ENCODE data around the gene MAP7.

The MAP7 gene

DNA sequence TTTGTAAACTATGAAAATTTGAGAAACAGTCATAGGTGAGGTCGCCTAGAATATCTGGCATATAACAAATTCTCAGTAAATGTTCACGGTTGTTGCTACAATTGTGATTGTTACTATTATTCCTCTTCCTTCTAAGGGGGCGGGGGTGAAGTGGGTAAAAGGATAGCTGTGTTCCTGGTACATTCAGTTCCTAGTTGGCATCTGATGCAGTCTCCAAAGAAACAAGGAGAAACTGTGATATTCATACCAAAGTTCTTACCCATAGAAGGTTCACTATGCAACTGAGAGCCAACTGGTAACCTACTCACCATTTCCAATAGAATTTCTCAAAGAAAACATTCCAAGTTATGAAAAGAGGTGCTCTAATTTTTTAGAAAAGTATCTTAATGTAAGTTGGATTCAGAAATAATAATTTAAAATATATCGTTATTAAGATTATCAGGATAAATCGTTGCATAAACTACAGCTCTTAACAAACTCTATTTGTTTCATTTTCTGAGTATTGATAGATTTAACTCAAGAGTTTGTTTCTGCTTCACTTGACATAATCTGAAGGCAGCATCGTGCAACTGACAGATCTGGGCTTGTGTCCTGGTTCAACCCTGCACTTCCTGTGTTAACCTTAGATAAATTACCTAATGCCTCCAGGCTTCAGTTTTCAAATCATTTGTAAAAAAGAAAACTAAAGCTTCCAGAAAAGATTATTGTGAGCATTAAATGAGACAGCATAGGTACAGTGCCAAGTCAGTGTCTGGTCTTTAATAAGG lies 13.3 kb upstream of the MAP7 start:
- DNase-seq: no peak

DNA sequence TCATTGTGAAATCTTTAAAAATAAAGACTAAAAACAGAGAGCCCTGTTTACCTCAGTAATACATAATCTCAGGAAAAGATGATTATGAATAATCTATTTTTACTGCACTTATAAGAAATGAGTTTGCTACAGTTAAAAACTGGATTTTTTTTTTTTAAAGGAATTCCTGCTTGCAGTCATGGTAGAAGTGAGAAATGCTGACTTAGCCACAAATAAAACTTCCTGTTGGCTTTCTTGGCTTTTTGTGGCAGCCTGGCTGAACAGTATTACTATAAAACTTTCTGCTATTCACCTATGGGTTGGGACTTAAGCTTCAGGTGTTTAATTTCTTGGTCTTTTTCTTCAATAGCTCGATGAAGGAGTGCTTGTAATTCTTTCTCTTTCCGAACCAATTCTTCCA lies 12.0 kb upstream of the MAP7 start:
- no peak for DNase-seq

DNA sequence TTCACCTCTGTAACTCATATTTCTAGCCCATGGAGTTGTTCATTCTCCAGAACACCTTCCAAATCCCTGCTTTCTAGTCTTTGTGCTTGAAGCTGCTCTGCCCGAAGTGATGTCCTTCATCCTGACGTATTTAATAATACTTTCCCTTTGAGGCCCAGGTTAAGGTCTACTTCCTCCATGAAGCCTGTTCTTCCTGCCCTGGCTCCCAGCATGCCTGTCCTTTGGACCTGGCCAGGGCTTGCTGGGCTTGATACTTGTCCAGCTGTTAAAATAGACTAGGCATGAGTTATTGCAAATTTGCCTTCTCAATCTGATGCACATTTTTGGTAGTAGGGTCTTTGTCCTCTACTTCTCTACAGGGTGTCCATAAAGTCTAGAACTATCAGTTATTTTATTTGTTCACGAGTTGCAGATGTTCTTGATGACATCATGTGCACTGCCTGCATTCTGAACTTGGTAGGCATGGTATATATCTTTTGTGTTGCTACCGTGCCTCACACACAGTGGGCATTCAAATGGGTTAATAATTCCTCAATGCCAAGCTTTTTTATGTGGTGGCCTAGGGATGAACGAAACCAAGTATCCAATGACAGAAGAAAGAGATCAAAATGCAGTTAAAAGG lies 3.1 kb upstream of the MAP7 start:
- no peak for DNase-seq

DNA sequence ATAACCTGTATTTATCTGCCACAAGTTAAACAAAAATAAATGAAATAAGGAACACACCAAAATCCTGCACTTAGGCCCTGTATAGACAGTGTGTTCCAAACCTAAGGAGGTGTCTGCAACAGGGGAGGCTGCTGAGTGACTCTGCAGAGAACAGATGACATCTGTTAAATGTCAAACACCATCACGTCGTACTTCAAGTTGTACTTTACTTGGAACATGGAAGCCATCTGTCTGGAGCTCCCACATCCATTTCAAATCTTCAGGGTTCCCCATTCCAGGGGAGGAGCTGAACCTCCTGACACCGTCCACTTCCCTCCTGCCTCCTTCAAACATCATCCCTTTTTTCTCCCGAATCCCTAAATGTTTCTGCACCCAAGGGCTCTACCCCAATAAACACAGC lies 1.8 kb upstream of the MAP7 start:
- DNase-seq: no peak

DNA sequence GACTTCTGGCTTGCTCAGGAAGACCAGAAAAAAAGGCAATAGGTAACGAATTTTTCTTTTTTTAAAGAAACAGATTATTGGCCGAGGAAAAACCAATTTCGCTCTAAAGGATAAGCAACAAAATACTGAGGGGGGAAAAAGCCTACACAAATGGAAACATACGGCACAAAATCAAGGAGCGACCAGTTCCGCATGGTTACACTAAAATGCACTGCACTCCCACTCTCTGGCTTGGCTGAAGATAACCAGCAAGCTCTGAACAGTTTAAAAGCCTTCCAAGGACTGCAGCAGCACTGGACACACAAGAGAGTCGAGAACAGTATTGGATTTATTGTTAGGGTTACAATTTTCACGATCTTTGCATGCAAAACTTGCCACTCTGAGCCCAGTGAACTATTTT lies 881 bp upstream of the MAP7 start:
- no peak for DNase-seq

DNA sequence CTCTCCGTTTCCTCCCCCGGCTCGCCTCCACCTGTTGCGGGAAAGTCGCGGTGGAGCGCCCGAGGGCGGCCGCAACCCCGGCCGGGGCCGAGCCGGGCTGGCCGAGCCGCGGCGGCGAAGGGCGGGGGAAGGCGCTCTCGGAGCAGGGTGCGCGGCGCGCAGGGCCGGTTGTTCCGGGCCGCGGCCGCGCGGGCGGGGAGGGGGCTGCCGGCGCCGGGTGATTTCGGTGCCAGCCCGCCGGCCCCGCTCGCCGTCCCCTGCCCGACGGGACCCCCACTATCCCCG lies 235 bp downstream of the MAP7 start:
- DNase-seq: peak; percentile 19

DNA sequence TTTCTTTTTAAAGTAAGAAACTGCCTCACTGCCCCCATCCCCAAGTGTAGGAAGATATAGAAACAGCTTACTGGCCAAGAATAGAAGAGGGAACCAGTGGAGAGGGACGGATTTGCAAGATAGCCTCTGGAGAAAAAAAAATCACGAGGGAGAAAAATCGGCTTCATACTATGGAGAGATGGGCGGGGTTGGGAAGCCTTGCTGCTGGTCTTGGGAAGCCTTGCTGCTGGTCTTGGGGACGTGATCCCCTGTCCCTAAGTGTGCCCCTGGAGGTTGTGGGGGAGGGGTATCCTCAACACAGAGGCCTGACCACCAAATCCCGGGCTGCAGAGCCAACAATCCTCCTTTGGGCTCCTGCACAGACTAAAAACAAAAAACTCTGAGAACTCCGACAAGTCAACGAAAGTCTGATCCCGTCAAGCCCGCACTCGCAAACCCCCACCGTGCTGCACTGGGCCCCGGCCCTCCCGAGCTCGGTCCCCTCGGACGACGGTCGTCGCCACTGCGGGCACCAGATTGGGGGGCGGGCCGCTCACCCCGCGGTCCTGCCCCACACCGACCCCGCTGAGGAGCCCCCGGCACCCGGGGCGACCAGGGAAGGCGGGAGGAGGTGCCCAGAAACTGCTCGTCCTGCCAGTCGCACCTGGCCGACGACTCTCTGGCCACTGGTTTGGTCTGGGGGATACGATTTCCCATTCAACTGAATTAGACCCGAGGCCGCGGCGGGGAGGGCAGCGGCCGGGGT lies 750 bp downstream of the MAP7 start:
- no peak for DNase-seq

DNA sequence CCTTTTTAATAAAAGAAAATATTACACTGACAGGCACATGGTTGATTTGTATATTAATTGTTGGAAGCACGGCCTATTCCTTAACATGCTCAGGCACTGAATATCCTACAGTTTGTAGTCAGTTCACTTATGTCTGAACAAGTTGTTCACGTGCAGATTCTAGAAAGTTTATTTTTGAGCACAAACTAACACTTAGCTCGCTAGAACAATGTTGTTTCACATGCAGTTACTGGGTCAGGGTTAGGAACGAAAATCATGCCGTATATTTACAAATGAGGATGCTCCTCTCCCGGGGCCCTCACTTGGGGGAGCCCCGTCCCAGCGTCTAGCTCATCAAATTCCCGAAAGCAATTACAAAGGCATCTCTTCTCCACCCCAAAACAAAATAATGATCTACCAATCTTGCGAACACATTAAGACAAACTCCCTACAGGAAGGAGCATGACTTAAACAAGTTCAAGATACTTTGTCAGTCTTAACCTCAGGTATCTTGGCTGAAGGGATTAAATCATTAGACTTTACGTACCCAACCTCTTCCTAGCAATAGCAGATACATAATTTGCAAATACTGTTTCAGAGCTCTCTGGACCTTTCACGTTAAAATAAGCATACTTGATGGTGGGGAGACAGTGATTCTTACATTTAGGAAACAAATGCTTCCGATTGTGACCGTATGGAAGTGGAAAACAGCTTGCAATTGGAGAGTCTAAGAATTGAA lies 1.5 kb downstream of the MAP7 start:
- DNase-seq: no peak

DNA sequence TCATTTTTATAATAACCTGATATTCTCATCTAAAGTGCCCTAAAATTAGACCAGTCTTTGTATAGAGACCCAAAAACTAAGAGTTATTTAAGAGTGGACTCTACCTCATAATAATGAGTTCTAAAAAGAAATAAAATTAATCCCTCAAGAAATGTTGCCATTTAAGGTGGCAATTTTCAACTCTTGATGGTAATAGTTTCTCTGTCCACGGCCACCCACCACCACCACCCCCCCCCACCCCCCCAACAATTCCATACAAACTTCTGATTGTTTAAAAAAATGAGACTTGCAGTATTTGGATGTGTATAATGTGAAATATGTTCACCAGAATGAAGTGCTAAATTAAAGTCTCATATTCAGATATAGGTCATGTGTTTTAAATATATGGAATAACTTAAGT lies 2.4 kb downstream of the MAP7 start:
- DNase-seq: no peak

DNA sequence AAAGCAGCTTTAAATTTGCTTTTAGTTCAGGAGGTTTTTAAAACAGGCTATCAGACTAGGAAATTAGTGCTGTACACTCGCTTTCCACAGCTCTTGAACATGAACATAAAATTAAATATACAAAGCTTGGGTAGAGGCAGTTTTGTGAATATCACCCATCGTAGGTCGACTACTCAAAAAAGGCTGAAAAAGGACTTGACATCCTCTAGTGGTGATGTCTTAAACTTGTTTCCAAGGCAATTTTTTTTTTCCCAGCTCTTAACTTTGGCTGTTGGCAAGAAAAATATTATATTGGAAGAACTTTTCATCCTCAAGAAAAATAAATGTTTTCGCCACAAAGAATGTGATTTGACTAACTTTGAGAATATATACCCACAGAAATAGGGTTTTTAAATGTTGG lies 2.9 kb downstream of the MAP7 start:
- DNase-seq: no peak

DNA sequence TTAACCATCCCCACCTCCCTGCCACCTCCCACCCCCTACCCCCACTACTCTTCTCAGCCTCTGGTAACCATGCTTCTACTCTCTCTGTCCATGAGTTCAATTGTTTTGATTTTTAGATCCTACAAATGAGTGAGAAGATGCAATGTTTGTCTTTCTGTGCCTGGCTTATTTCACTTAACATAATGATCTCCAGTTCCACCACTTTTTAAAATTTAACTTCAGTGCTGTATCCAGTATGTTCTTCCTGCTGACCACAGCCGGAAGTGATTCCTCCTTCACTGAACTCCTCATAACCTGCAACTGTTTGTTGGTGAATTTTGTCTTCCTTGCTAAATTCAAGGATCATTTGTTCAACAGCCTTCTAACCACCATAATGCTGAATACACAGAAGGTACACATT lies 3.9 kb downstream of the MAP7 start:
- DNase-seq: no peak

DNA sequence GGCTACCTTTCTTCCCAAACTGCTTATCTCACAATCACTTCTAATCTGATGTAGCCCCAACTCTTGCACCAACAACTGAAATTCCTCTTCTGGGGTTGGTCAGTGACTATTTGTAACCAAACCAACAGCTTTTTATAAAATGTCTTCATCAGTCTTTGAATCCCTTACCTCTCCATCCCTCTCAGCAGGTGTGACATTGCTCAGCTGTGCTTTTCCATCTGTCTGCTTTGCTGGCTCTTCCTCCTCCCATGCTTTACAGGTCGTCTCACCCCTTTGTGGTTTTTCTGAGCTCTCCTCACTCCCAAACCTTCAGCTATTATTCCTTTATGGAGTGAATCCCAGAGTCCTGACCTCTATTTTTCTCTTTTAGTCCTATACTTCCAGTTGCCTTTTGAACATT lies 5.9 kb downstream of the MAP7 start:
- no peak for DNase-seq

DNA sequence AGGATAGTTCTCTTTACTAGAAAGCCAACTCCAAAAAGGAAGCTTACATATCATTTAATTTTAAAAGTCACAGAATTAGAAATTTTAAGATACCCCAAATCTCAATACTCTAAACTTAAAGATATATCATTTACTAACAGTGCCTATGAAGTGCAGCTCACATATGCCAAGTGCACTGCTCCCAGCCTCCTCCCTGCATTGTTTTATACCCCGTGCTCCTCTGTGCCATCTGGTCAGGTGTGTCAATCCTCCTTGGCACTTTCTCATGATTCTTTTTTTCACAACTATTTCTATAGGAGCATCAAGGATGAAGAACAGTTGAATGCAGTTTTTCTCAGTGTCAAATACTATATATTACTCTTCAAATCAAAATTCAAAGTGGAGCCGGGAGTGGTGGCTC lies 8.8 kb downstream of the MAP7 start:
- no peak for DNase-seq

DNA sequence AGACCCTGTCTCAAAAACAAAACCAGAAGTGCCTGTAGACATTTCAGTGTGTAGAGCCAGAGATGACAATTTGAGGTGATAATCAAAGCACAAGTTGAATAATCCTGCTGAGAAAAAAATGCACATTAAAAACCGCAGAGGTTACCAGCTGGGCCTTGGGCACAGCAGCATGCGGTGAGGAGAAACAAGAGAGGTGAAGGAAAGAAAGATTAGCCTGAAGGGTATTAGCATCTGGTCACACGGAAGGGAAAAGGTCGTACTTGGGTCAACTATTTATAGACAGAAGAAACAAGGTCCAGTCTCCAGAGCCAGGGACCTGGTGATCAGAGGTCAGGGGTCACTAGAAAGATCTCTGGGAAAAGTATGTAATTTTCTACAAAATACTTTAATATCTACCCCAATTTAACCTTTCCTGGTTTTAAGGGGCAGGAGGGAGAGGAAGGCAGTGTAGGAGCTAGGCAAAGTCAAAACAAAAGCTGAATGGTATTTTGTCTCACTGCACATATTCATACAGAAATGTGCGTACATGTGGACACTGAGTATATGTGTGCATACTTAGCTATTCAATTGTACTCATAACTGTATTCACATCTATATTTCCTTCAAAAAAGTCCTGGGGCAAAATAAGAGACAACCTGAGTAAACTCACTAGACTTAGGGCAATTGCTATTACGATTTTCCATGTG lies 10.1 kb downstream of the MAP7 start:
- no peak for DNase-seq

DNA sequence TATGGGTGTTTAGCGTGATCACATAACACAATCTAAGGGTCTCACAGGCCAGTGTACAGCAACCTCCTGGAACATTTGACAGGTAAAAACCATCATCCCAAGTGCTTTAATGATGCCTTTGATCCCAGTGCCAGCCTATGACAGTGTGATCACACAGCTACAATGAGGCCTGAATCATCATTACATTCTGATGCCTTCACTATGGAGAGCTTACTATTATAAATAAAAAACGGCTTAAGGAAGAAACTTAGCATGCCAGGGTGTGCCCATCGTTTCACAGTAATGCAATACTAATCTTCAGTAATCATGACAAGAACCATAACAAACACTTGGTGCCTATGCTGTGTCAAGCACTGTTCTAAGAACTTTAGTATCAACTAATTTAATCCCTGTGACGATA lies 11.4 kb downstream of the MAP7 start:
- DNase-seq: no peak

DNA sequence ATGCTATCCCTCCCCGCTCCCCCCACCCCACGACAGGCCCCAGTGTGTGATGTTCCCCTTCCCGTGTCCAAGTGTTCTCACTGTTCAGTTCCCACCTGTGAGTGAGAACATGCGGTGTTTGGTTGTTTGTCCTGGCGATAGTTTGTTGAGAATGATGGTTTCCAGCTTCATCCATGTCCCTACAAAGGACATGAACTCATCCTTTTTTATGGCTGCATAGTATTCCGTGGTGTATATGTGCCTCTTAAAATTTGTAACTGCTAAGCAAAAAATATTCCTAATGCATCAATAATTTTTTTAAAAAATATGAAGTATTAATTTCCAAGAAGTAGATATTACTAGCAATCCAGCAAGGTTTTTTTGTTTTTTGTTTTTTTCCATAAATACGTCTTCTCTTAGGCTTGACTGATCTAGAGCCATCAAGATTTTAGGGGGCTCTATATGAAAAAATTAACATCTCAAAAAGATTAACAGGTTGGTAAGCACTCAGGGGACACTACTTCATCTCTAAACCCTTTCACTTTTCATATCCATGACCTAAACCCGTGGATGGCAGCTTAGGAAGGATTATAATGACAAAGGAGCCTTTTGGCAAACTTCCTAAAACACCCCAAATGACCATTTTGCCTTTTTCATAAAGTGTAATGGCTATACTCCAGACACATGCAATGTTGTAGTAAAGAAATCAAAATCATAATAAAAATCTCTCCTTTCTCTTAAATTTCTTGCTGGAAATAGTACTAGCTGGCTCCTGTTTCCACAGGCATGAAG lies 14.2 kb downstream of the MAP7 start:
- no peak for DNase-seq

DNA sequence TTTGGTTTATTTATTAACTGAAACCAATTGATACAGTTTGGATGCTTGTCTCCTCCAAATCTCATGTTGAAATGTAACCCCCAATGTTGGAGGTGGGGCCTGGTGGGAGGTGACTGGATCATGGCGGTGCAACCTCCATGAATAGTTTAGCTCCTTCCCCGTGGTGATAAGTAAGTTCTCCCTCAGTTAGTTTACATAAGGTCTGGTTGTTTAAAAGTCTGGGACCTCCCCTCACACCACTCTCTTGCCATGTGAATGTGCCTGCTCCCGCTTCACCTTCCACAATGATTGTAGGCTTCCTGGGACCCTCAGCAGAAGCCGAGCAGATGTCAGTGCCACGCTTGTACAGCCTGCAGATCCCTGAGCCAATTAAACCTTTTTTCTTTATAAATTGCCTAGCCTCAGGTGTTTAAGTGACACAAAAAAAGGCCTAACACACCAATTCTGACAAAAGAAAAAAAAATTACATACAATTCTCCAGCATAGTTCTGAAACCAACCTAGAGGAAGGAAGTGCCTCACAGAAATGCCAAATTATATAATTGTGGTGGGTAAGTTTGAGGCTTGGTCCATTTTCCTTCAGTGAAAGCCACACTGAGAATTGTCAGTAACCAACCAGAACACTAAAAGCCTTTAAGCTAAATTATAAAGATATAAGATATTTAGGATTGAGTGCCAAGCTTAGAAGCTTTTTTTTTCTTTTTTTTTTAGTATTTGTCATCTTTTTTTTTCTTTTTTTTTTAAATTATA lies 15.0 kb downstream of the MAP7 start:
- DNase-seq: no peak

DNA sequence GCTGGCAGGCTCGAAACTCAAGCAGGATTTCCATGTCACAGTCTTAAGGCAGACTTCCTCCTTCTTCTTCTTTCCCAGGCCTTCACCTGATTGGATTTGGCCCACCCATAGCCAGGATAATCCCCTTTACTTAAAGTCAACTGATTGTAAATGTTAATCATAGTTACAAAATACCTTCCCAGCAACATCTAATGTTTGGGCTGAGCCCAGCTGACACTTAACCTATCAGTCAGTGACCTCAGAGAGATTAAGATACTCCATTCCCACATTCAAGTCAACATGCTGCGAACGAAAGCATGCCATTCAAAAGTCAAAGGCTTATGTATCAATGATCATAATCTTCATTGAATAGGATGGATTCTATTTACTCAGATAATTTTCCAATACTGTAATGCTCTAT lies 16.0 kb downstream of the MAP7 start:
- no peak for DNase-seq

DNA sequence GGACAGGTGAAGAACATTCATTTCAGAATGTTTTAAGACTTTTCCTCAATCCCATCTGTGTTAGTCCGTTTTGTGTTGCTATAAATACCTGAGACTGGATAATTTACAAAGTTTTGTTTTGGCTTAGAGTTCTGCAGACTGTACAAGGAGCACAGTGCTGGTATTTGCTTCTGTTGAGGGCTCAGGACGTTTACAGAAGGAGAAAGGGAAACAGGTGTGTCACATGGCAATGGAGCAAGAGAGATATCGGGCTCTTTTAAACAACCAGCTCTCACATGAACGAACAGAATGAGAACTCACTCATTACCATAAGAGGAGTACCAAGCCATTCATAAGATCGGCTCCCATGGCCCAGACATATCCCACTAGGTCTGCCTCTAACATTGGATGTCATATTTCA lies 16.7 kb downstream of the MAP7 start:
- no peak for DNase-seq

DNA sequence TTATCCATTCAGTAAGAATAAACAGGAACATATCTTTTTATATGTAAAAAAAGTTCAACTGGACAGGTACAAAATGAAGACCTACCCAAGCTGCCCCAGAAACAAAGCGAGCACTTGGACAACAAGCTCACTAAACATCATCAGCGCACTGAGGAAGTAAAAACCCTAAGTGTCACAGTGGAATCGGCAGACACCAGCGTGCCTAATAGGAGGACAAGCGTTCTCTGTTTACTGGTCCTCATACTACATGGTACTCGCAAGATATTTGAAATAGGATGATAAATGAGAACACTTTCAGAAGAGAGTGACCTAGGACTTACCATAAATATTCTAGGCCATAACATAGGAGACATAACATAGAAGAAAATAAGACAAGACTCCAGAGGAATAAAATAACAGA lies 18.2 kb downstream of the MAP7 start:
- no peak for DNase-seq

DNA sequence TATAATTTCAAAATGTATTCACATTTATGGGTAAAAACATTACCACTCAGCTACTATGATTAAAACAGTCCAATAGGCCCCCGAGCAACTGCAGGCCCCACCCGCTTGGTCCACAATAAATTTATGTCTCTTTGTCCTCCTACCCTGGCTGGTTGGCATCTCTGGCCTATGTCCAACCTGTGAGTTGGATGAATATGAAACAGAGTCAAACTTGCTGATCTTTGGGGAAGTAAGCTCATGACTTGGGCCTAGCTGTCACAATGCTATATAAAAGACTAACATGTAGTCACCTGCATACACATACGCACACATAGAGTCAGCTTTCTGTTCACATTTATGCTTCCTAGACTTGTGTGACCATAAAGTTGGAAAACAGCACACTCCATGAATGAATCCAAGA lies 20.5 kb downstream of the MAP7 start:
- no peak for DNase-seq

DNA sequence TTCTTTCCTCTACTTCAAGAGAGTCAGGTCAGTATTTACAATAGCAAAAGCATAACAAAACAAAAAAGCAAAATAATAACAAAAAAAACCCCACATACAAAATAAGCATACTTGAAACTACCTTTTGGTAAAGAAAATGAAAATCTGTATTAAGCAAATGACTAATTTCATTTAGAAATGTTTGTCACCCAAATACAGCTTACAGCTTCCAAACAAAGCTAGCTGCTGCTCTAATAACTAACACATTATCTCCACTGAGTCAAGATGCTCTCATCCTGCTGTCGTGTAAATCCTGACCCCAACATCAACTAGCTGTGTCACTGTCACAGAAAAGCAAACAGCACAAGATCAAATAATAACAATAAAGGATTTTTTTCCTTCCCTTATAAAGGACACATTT lies 21.7 kb downstream of the MAP7 start:
- DNase-seq: no peak
